Endothelial cell of umbilical vein (primary cell): Measurements from ENCODE around the gene GJB4. TPM values are rescaled to one million over a fixed set of nuclear protein-coding genes. Genes with fewer than 3 reads are reported as not detected.
"Not testable (repeated sequence)": the region's sequence is repeated elsewhere in the genome, so short reads cannot be mapped to it uniquely, and the experiment has no call there.

Experiments used
- BruUV-seq: library from RNA; stranded (reverse); fragments of 400-500 nt; replicated peaks from 2 replicates; lab custom pipeline; 2021; lab: Mats Ljungman, UMichigan
- CTCF ChIA-PET: fragments of 300-600, 350-600 bp; sonication (Branson Sonifier 250); formaldehyde crosslinking; loops from one replicate; lab custom pipeline; 2021; ENCODE audit warnings: antibody characterized with exemption, inconsistent platforms; lab: Charles Lee
- POLR2A ChIA-PET: fragments of 300-600, 350-600 bp; sonication (Branson Sonifier 250); formaldehyde crosslinking; loops from one replicate; lab custom pipeline; 2021; ENCODE audit warnings: antibody characterized with exemption, inconsistent platforms; lab: Charles Lee
- DNase-seq: peaks from one replicate; pipeline ENCODE4 v3.0.0-alpha.2; 2011; ENCODE audit warnings: low read depth, low spot score
- FAIRE-seq: peaks from 2 replicates; lab custom pipeline; 2011; peaks lifted over from hg19 to GRCh38; lab: Jason Lieb, UNC
- H2AFZ ChIP-seq: 2 replicates; pipeline ENCODE4 v1.6.0; 2012; ENCODE audit warnings: low read depth, low read length, control low read depth, inconsistent platforms
- H3K27ac ChIP-seq: 2 replicates; pipeline ENCODE4 v1.5.1; 2011; ENCODE audit warnings: low read depth, mild to moderate bottlenecking, control low read depth, low read length, moderate library complexity; ENCODE audit not compliant: insufficient read depth
- H3K27me3 ChIP-seq, 2 experiments: 2 replicates each; pipeline versions ENCODE4 v1.6.0 to v1.6.1; 2011; ENCODE audit warnings: low read length in 2 of 2, mixed read lengths in 1 of 2; ENCODE audit not compliant: control insufficient read depth in 2 of 2, insufficient read depth in 2 of 2
- H3K36me3 ChIP-seq, 2 experiments: 2 replicates in 1 of 2; 3 replicates in 1 of 2; pipeline ENCODE4 v1.5.1; 2011; ENCODE audit warnings: low read length in 2 of 2, mild to moderate bottlenecking in 1 of 2, moderate library complexity in 1 of 2; ENCODE audit not compliant: control insufficient read depth in 2 of 2, insufficient read depth in 2 of 2; ENCODE audit errors: extremely low read depth in 1 of 2
- H3K4me1 ChIP-seq: 3 replicates; pipeline ENCODE4 v1.5.1; 2011; ENCODE audit warnings: mild to moderate bottlenecking, low read length; ENCODE audit not compliant: control insufficient read depth, insufficient read depth; ENCODE audit errors: extremely low read depth
- H3K4me2 ChIP-seq: 2 replicates; pipeline ENCODE4 v1.6.1; 2011; ENCODE audit warnings: low read length, control low read depth, mixed read lengths; ENCODE audit not compliant: insufficient read depth
- H3K4me3 ChIP-seq, 3 experiments: fragments of 200-600 bp in 1 of 3; sonication (generic), shearing (Covaris generic) in 1 of 3; replicated peaks in 1 of 3; 2 replicates each; pipeline ENCODE4 v1.5.1; 2011 to 2016; ENCODE audit warnings: control low read depth in 3 of 3, low read length in 3 of 3, mild to moderate bottlenecking in 2 of 3, inconsistent platforms in 1 of 3, low read depth in 1 of 3, moderate library complexity in 1 of 3; ENCODE audit not compliant: insufficient read depth in 1 of 3
- H3K79me2 ChIP-seq: 2 replicates; pipeline ENCODE4 v1.6.0; 2012; ENCODE audit warnings: low read length, inconsistent platforms; ENCODE audit not compliant: control insufficient read depth, insufficient read depth
- H3K9ac ChIP-seq: replicated peaks from 2 replicates; pipeline ENCODE3; 2011; ENCODE audit warnings: low read length, control low read depth; ENCODE audit not compliant: insufficient read depth; ENCODE audit errors: extremely low read depth
- H3K9me1 ChIP-seq: replicated peaks from 3 replicates; pipeline ENCODE4 v1.6.0; 2011; ENCODE audit warnings: mild to moderate bottlenecking, low read length; ENCODE audit not compliant: control insufficient read depth, insufficient read depth; ENCODE audit errors: extremely low read depth
- H3K9me3 ChIP-seq: replicated peaks from 2 replicates; pipeline ENCODE4 v1.5.1; 2012; ENCODE audit warnings: low read length, inconsistent platforms; ENCODE audit not compliant: control insufficient read depth, insufficient read depth
- H4K20me1 ChIP-seq: replicated peaks from 2 replicates; pipeline ENCODE3; 2011; ENCODE audit warnings: mild to moderate bottlenecking, low read length; ENCODE audit not compliant: control insufficient read depth, insufficient read depth; ENCODE audit errors: extremely low read depth
- JUN ChIP-seq: IDR thresholded peaks from 2 replicates; pipeline ENCODE4 v1.6.1; 2011; ENCODE audit warnings: borderline replicate concordance, low read depth; ENCODE audit not compliant: insufficient read length, insufficient read depth
- MYC ChIP-seq: IDR thresholded peaks from one replicate; pipeline ENCODE4 v1.6.1; 2011; ENCODE audit warnings: mild to moderate bottlenecking, low read depth, low read length
- POLR2A ChIP-seq: IDR thresholded peaks from 2 replicates; pipeline ENCODE4 v1.6.1; 2012; ENCODE audit warnings: low read depth, mild to moderate bottlenecking, control low read depth, low read length
- dilution Hi-C: fragments of 300-500 bp; cut with MboI; formaldehyde crosslinking; loops from one replicate; pipeline ENCODE4 v1.15.0; 2019; ENCODE audit warnings: low sequenced_read_pairs; ENCODE audit not compliant: extremely low pct_ligation_motif_present
- intact Hi-C: fragments of 100-400 bp; cut with micrococcal nuclease; formaldehyde crosslinking; loops from one replicate; pipeline ENCODE4 v1.10.0; 2022
- polyA plus RNA-seq, 4 experiments: library from polyadenylated mRNA; depleted of rRNA in 3 of 4; stranded (reverse) in 3 of 4; unstranded in 1 of 4; fragments of >200 nt; gene quantifications; 2 replicates each; pipeline versions ENCODE4 v1.2.1 to v1.2.3, GENCODE V29; 2011 to 2012; ENCODE audit warnings: missing spikeins in 1 of 4
- total RNA-seq: library from RNA; stranded (reverse); gene quantifications from 2 replicates; pipeline ENCODE4 v1.2.3, GENCODE V29; 2021

Gene GJB4
- total and polyA plus RNA-seq, 2 donors (not counting 3 experiments of a cell fraction or from before 2014, with no cell fraction given), result not detected

DNA sequence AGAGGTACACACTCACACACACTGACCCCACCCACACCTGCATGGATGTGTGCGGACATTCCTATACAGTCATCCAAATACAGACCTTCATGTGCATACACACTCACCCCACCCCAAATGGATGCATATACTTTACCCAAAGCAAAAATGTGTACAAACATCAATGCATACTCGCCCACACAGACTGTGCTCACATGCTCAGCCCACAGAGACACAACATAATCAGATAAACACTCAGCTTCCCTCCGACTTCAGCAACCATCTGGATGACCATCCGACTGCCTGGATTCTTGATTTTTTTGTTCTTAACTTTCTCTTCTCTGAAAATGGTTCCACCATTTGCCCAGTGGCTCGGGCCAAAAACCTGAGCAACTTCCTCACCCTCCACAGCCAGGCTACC, 29.1 kb upstream of the GJB4 start:
- Histone ChIP-seq H3K79me2 (no peaks in the 10 kb centered on the region), H3K4me3 (no peak overlapping the region), H3K9ac (no peak overlapping the region), H3K9me3 (no peaks in the 10 kb centered on the region), H3K4me2 (no peak overlapping the region), H3K27ac (no peak overlapping the region), H2AFZ (no peak overlapping the region), H3K9me1 (no peaks in the 10 kb centered on the region), H3K4me1 (no peaks in the 10 kb centered on the region), H3K27me3 (no peaks in the 10 kb centered on the region), H4K20me1 (no peaks in the 10 kb centered on the region), H3K36me3 (no peaks in the 10 kb centered on the region)
- intact Hi-C loops, result no loop called here
- FAIRE-seq (no peak), DNase-seq (no peak)
- CTCF ChIA-PET, result no interaction called here
- POLR2A ChIA-PET, result no interaction called here
- dilution Hi-C loops, result no loop called here
- BruUV-seq, result no TSS peak
- TF ChIP-seq JUN, result no peak
- no peak for TF ChIP-seq MYC
- TF ChIP-seq POLR2A, result no peak

GRCh38 chr1:34732831-34733230, 26.7 kb upstream of the GJB4 start:
- FAIRE-seq, H3K27me3 ChIP-seq, CTCF ChIA-PET: not testable (repeated sequence)

More at GRCh38 chr1:34732831-34733230, 26.7 kb upstream of the GJB4 start:
- H3K79me2 ChIP-seq, H3K4me2 ChIP-seq, H2AFZ ChIP-seq, H3K9me3 ChIP-seq, H3K4me1 ChIP-seq, BruUV-seq, H3K4me3 ChIP-seq, dilution Hi-C loops, H3K36me3 ChIP-seq, H3K9ac ChIP-seq, H3K9me1 ChIP-seq, H3K27ac ChIP-seq, POLR2A ChIA-PET, DNase-seq, H4K20me1 ChIP-seq, intact Hi-C loops: not testable (repeated sequence)
